Peyer's patch (tissue), 4 donors: Measurements from ENCODE around the gene REL. TPM values are rescaled to one million over a fixed set of nuclear protein-coding genes. Genes with fewer than 3 reads are reported as not detected.
A peak's percentile ranks its signal among the peaks of the same experiment; 100 is the strongest.

Experiments used
- DNase-seq, 3 donors: peaks; one replicate each; pipeline ENCODE4 v3.0.0-alpha.2; 2017 to 2019
- H3K27ac ChIP-seq, 4 donors: fragments of 200-600 bp; sonication (generic); one replicate each; pipeline ENCODE4 v1.5.1; 2016 to 2019
- H3K27me3 ChIP-seq, 2 donors: fragments of 200-600 bp; sonication (generic); one replicate each; pipeline ENCODE4 v1.5.1; 2019
- H3K36me3 ChIP-seq, 3 donors: fragments of 200-600 bp; sonication (generic); one replicate each; pipeline ENCODE4 v1.5.1; 2016 to 2019
- H3K4me1 ChIP-seq, 4 donors: fragments of 200-600 bp; sonication (generic); one replicate each; pipeline ENCODE4 v1.5.1; 2016 to 2019
- H3K4me3 ChIP-seq, 4 donors: fragments of 200-600 bp; sonication (generic); 1 replicate in 3 of 4; 2 replicates in 1 of 4; pipeline ENCODE4 v1.5.1; 2016 to 2019; ENCODE audit warnings: mild to moderate bottlenecking in 1 of 4
- H3K9me3 ChIP-seq, 4 donors: fragments of 200-600 bp; sonication (generic); one replicate each; pipeline ENCODE4 v1.5.1; 2016 to 2019; ENCODE audit warnings: mild to moderate bottlenecking in 1 of 4
- POLR2A ChIP-seq, 2 donors: fragments of 450-650 bp; IDR thresholded peaks; one replicate each; pipeline ENCODE4 v1.5.1; 2017; ENCODE audit warnings: antibody characterized with exemption in 2 of 2, mild to moderate bottlenecking in 2 of 2, moderate library complexity in 2 of 2
- total RNA-seq, 4 donors: library from RNA; depleted of rRNA; stranded (reverse); fragments of >200 nt; gene quantifications; one replicate each; pipeline ENCODE4 v1.1.0, GENCODE V29; 2016
- TF ChIP-seq, protein P1 (sequence below), 6 experiments: fragments of 450-650 bp in 4 of 6; fragments of 200-600 bp in 2 of 6; sonication (generic) in 1 of 6; IDR thresholded peaks; one replicate each; pipeline ENCODE4 v1.5.1; 2017 to 2019; ENCODE audit warnings: antibody characterized with exemption in 6 of 6, mild to moderate bottlenecking in 3 of 6, moderate library complexity in 1 of 6

REL gene
- total RNA-seq, 4 donors from 2014 or later: 11.7 to 79.2 (median 16.7) TPM

DNA sequence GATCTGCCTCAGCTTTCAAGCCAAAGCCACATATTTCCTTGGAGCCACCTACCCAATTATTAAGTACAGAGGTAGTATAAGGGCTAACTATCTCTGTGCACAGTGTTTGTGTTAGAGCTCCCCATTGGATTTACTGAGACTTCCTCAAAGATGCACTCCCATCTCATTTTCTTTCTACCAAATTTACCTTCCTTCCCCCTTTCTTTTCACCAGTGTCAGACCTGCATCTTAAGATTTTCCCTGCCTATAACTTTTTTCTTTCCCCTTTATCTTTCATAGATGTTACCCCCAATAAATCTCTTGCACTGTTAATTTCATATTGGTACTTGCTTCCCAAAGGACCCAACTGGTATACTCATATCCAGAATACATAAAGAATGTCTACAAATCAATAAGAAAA, 5.9 kb upstream of the REL start:
- Histone ChIP-seq H3K27me3 (no peaks in the 10 kb centered on the region), H3K4me1 (no peaks in the 10 kb centered on the region), H3K36me3 (no peaks in the 10 kb centered on the region), H3K9me3 (no peaks in the 10 kb centered on the region), H3K27ac (no peak overlapping the region), H3K4me3 (no peak overlapping the region)
- no peak for DNase-seq
- no peak for TF ChIP-seq POLR2A (IDR thresholded peaks at IDR 0.05)
- TF ChIP-seq, protein P1, sequence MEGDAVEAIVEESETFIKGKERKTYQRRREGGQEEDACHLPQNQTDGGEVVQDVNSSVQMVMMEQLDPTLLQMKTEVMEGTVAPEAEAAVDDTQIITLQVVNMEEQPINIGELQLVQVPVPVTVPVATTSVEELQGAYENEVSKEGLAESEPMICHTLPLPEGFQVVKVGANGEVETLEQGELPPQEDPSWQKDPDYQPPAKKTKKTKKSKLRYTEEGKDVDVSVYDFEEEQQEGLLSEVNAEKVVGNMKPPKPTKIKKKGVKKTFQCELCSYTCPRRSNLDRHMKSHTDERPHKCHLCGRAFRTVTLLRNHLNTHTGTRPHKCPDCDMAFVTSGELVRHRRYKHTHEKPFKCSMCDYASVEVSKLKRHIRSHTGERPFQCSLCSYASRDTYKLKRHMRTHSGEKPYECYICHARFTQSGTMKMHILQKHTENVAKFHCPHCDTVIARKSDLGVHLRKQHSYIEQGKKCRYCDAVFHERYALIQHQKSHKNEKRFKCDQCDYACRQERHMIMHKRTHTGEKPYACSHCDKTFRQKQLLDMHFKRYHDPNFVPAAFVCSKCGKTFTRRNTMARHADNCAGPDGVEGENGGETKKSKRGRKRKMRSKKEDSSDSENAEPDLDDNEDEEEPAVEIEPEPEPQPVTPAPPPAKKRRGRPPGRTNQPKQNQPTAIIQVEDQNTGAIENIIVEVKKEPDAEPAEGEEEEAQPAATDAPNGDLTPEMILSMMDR (IDR thresholded peaks at IDR 0.05): no peak

DNA sequence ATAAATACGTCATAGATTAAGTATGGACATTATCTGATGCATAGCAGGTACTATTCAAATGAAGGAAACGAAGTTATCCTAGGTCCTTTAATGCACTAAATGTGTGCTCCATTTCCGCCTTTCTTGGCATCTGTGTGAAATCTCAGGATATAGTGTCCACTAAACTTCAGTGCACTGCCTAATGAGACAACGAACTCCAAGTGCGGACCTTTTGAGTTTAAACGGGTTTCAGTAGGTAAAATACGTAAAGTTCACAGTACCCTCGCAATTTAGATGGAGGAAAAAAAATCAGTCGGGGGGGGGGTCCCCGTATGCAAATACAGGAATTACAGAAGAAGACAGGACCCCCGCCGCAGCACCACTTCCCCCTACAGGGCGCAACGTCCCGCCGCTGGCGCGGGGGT, 729 bp upstream of the REL start:
- H3K4me1 ChIP-seq: no peaks in the 10 kb centered on the region
- no peaks in the 10 kb centered on the region for H3K36me3 ChIP-seq
- DNase-seq: peak in 1 of 3 donors; percentile 89

DNA sequence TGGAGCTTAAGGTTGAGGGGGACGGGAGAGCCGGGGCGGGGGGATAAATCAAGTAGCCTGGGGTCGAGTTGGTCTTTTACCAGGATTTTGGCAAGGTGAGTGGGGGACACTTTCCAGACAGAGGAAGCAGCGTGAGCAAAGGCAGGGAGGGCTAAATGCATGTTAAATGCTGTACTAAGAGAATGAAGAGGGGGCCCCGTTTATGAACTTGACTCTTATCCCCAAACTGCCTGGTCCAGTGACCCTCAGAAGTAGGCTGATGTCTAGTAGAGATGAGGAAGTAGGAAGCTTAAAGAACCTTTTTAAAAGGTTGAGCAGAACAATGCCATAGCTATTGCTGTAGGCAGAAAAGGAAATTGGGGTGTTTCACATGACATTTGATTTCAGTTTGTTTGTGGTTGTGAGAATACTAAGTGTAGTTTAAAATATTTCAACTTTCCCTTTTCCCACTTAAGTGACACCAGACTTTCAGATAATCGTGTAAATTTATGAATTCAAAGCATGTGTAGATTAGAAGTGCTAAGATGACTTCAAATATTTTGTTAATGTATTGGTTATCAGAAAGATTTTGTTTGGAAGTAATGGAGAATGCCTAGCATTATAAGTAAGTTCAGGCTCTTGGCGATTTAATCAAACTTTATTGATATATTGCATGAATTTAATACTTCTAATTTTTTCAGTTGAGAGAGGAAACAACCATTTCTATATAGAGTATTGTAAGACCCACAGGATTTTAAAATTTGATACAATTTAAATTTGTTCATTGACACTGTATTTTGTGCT, 1.8 kb downstream of the REL start:
- Histone ChIP-seq H3K9me3 (no peaks in the 10 kb centered on the region), H3K27me3 (no peaks in the 10 kb centered on the region), H3K4me3 (peak overlapping the region; percentile 66 to 92 (median 82)), H3K4me1 (peaks cover 0 to 8% (median 0%) of the 10 kb centered on the region in 4 donors), H3K27ac (peak overlapping the region; percentile 94 to 99 (median 98)), H3K36me3 (no peaks in the 10 kb centered on the region)
- TF ChIP-seq POLR2A (IDR thresholded peaks at IDR 0.05): peak in 1 of 2 donors; percentile 9
- TF ChIP-seq, protein P1 (IDR thresholded peaks at IDR 0.05): no peak
- peak; percentile 54 to 76 (median 68) for DNase-seq

More for the DNA sequence above, 729 bp upstream of the REL start:
- TF ChIP-seq POLR2A (IDR thresholded peaks at IDR 0.05): no peak
- TF ChIP-seq, protein P1 (IDR thresholded peaks at IDR 0.05): peak in 4 of 6 experiments; percentile 18 to 28 (median 26)
- H3K9me3 ChIP-seq: no peaks in the 10 kb centered on the region
- peak overlapping the region; percentile 94 to 99 (median 98) for H3K27ac ChIP-seq
- H3K4me3 ChIP-seq: peak overlapping the region; percentile 66 to 92 (median 82)
- H3K27me3 ChIP-seq: no peaks in the 10 kb centered on the region

DNA sequence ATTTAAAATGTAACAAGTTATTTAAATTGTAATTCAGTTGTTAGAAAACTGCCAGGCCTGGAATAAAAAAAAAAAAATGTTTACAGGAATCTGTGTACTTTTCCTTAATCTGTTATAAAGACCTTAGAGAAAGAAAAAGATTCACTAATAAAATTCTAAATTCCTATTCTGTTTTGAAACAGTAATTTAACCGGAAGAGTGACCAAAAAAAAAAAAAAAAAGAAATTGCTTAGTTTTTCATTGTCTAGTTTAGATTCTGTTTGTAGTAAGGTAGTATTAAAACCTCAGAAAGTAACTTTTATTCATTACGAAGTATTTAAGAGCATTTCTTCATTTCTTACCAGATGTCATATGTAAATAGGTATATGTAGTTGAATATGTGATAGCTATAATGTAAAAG, 2.5 kb downstream of the REL start:
- H3K9me3 ChIP-seq: no peaks in the 10 kb centered on the region
- peak overlapping the region in 3 of 4 donors; percentile 22 to 83 (median 66) for H3K4me3 ChIP-seq

DNA sequence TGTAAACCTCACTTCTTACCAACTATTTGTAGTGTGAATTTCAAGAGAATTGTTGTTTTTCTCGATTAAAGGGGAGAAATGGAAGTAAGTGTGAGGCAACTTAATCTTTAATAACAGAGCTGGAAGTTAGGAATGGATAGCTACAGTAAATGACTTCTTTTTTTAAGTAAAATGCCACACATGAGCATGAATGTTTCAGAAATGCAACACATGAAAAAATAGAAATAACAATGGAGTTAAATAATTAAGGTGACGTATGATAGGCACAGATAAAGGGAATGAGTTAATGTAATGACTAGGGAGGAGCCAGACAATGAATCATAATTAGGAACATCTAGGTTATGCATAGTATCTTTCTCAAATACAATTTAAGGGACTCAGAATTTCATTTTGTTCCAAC, 3.4 kb downstream of the REL start:
- Histone ChIP-seq H3K27me3 (no peaks in the 10 kb centered on the region), H3K36me3 (no peaks in the 10 kb centered on the region), H3K4me3 (peak overlapping the region in 2 of 4 donors; percentile 22 to 66), H3K4me1 (peaks cover 0 to 8% (median 0%) of the 10 kb centered on the region in 4 donors), H3K9me3 (no peaks in the 10 kb centered on the region), H3K27ac (peak overlapping the region in 3 of 4 donors; percentile 14 to 99 (median 98))
- TF ChIP-seq, protein P1 (IDR thresholded peaks at IDR 0.05): no peak
- TF ChIP-seq POLR2A (IDR thresholded peaks at IDR 0.05): no peak
- no peak for DNase-seq

More for the DNA sequence above, 2.5 kb downstream of the REL start:
- Histone ChIP-seq H3K4me1 (peaks cover 0 to 8% (median 0%) of the 10 kb centered on the region in 4 donors), H3K27ac (peak overlapping the region in 3 of 4 donors; percentile 14 to 99 (median 98)), H3K27me3 (no peaks in the 10 kb centered on the region), H3K36me3 (no peaks in the 10 kb centered on the region)
- DNase-seq: no peak
- TF ChIP-seq, protein P1 (IDR thresholded peaks at IDR 0.05): no peak
- no peak for TF ChIP-seq POLR2A (IDR thresholded peaks at IDR 0.05)
